ENCODE results near the gene LYPLA2.

Gene LYPLA2

GRCh38 chr1:23843644-23844043 is 52.7 kb downstream of the LYPLA2 start:
- H3K4me3 ChIP-seq (ENCODE audit: low read depth, low read length), result no peak overlapping the region
- no peak for TF ChIP-seq CTCF (IDR thresholded peaks at IDR 0.05; ENCODE audit: low read depth, low read length, missing control alignments)
- no peak for DNase-seq (ENCODE audit: low read depth)

Data from GM12864 (cell line).